ENCODE results near the gene CHST8.

Gene CHST8

DNA sequence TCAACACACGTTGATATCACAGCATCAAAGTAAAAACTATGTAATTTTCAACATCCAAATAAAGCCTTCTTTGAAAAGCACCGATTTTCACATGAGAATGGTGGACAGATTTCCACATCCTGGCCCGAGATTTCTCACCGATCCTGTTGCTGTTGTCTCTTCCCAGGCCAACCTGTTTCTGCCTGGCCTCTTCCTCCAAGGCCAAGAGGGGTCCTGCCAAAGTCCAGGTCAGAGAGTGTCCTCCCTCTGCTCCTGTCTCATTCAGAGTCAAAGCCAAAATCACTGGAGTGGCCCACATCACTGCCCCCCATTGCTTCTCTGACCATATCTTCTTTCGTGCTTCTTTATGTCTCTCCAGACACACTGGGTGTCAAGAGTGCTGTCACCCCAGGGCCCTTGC, 49.5 kb downstream of the CHST8 start:
- no peak overlapping the region for H3K27ac ChIP-seq
- H4K20me1 ChIP-seq, result 0 out of 22 replicates have a peak, but pooled peaks cover 0 to 4% (median 0%) of the 10 kb centered on the region in 11 experiments
- H3K4me1 ChIP-seq, result peaks cover 0 to 11% (median 8%) of the 10 kb centered on the region in 10 experiments; a peak in 15 of 20 replicates
- H3K9me3 ChIP-seq (replicated peaks in 1 of 11), result no peaks in the 10 kb centered on the region
- H3K4me2 ChIP-seq, result no peak overlapping the region
- no peak overlapping the region for H3K4me3 ChIP-seq
- no peaks in the 10 kb centered on the region for H3K36me3 ChIP-seq
- no peak overlapping the region for H3K9ac ChIP-seq
- no peak for TF ChIP-seq Cebpa-rat (IDR thresholded peaks at IDR 0.05)
- no peaks in the 10 kb centered on the region for H3K27me3 ChIP-seq

DNA sequence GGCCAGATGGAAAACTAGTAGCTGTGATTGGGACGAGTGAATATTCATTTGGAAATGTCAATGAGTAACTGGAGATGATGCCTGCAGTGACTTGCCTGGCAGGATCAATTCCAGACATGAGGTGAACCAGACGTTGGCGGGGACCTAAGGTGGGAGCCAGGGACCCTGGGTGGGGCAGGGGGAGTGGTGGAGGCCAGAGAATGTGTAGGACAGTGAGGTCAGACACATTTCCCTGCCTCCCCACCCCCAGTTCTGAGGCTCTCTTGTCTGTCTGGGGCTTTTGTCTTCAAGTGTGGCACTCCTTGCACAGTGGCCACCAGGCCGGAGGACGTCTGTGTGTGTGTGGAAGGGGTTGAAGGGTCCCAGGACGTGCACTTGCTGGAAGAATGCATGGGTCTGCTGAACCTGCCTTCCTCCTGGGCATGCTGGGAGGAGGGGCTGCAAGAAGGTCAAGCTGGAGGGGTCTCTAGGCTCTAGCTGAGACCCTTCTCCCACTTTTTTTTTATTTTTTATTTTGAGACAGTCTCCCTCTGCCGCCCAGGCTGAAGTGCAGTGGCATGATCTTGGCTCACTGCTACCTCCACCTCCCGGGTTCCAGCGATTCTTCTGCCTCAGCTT, 51.6 kb downstream of the CHST8 start:
- Histone ChIP-seq H3K27me3 (no peaks in the 10 kb centered on the region), H4K20me1 (peaks cover 0 to 5% (median 0%) of the 10 kb centered on the region in 11 experiments; a peak in 2 of 22 replicates), H3K36me3 (no peaks in the 10 kb centered on the region), H3K27ac (no peak overlapping the region), H3K9me3 (replicated peaks in 1 of 11) (no peaks in the 10 kb centered on the region), H3K9ac (no peak overlapping the region), H3K4me3 (no peak overlapping the region), H3K4me2 (no peak overlapping the region), H3K4me1 (peaks cover 0 to 11% (median 8%) of the 10 kb centered on the region in 10 experiments; a peak in 15 of 20 replicates)
- no peak for TF ChIP-seq Cebpa-rat (IDR thresholded peaks at IDR 0.05)

DNA sequence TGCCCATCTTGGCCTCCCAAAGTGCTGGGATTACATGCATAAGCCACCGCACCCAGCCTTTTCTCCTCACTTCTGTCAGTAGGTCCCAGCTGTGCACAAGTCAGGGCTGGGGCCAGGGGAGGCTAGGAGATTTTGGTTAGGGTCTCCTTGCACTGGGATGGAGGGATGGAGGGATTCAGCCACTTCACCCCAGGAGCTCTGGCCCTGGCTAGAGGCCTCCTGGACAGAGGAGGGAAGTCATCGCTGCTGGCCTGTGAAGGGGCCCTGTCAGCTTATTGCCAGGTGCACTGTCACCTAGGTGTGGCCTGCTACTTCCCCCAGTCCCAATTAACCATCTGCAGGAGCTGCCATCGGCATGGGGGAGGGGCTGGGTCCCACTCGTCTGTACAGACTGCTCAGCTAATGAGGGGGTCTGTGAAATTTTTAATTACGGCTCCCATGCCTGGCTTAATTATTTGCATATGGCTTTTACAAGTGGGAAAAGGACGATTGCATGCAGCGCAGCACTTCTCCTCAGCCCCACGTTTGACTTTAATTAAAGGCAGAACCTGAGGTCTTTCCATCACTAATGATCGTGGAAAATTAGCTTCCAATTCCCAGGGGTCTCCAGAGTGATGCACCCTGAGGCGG, 52.4 kb downstream of the CHST8 start:
- H3K27ac ChIP-seq, result no peak overlapping the region
- H3K9ac ChIP-seq, result no peak overlapping the region
- H3K4me2 ChIP-seq, result no peak overlapping the region
- peaks cover 0 to 9% (median 0%) of the 10 kb centered on the region in 11 experiments; a peak in 4 of 22 replicates for H4K20me1 ChIP-seq
- peaks cover 0 to 4% (median 0%) of the 10 kb centered on the region in 11 experiments; a peak in 1 of 22 replicates for H3K27me3 ChIP-seq
- no peak overlapping the region for H3K4me3 ChIP-seq
- peaks cover 0 to 11% (median 8%) of the 10 kb centered on the region in 10 experiments; a peak in 15 of 20 replicates for H3K4me1 ChIP-seq
- H3K9me3 ChIP-seq (replicated peaks in 1 of 11), result no peaks in the 10 kb centered on the region
- H3K36me3 ChIP-seq, result no peaks in the 10 kb centered on the region
- TF ChIP-seq Cebpa-rat (IDR thresholded peaks at IDR 0.05), result no peak

DNA sequence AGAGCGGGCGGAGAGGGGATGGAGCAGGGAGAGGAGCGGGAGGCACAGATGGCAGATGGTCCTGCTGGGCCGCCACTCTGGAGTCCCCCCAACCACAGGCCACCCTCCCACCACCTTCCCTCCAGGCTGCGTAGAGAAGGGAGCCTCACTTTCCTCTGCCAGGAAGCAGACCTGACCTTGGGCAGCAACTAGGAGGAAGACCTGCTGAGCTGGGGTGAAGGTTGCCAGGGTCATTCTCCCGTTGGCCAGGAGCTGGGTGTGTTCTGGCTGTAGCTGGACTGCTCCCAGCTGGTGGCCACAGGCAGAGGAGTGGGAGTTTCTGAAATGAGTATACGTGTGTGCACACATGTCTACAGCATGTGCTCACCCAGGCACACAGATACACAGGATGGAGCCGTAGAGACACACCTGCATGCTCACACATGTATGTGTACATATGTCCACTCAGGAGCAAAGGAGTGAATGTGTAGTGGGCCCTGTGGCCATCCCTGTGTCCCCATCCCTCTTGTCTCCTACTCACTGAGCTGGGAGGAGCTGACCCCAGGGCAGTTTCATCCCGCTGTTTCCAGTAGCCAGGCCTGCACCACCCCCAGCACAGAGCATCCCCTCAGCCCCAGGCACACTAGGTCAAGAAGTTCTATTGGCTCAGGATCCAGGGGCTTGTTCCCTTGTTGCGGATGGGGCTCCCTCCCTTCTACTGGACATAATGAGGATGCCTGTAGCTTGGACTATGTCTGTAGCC, 53.0 kb downstream of the CHST8 start:
- no peak for TF ChIP-seq Cebpa-rat (IDR thresholded peaks at IDR 0.05)
- Histone ChIP-seq H3K9me3 (replicated peaks in 1 of 11) (no peaks in the 10 kb centered on the region), H3K9ac (no peak overlapping the region), H3K36me3 (no peaks in the 10 kb centered on the region), H3K4me1 (peaks cover 0 to 11% (median 8%) of the 10 kb centered on the region in 10 experiments; a peak in 15 of 20 replicates), H3K4me3 (no peak overlapping the region), H3K27ac (no peak overlapping the region), H3K4me2 (peak overlapping the region in 5 of 11 experiments; percentile 23 to 42 (median 38); a peak in 10 of 22 replicates), H4K20me1 (peaks cover 0 to 15% (median 0%) of the 10 kb centered on the region in 11 experiments; a peak in 5 of 22 replicates), H3K27me3 (peaks cover 0 to 4% (median 0%) of the 10 kb centered on the region in 11 experiments; a peak in 1 of 22 replicates)

DNA sequence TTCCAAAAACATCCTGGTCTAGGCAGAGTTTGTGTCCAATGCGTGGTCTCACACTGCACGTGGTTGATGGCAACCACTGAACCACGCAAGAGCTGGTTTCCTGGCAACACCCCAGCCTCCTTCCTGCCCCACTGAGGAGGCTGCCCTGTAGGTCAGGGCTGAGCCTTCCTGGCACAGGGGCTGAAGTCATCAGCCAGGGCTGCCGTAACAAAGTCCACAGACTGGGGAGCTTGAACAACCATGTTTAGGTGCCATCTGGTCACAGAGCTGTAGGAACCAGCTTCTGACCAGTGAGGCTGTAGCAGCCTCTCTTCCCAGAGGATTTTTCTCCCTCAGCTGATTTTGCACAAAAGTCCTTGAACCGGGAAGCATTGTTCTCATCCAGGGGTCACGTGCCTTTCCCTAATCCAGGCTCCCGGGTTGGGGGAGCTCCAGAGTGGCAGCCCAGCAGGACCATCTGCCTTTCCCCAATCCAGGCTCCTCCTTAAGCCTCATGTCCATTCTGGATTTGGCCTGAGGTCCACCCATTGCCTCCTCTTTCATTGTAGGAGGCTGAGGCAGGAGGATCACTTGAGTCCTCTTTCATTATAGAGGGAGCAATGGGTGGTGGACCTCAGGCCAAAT, 53.9 kb downstream of the CHST8 start:
- Histone ChIP-seq H3K4me2 (peak overlapping the region in 10 of 11 experiments; percentile 23 to 55 (median 34); a peak in 17 of 22 replicates), H3K9me3 (replicated peaks in 1 of 11) (no peaks in the 10 kb centered on the region), H4K20me1 (peaks cover 0 to 15% (median 0%) of the 10 kb centered on the region in 11 experiments; a peak in 5 of 22 replicates), H3K4me3 (no peak overlapping the region), H3K27me3 (peaks cover 0 to 4% (median 0%) of the 10 kb centered on the region in 11 experiments; a peak in 1 of 22 replicates), H3K4me1 (peaks cover 0 to 11% (median 8%) of the 10 kb centered on the region in 10 experiments; a peak in 15 of 20 replicates), H3K9ac (no peak overlapping the region), H3K36me3 (no peaks in the 10 kb centered on the region), H3K27ac (no peak overlapping the region)
- TF ChIP-seq Cebpa-rat (IDR thresholded peaks at IDR 0.05), result no peak

DNA sequence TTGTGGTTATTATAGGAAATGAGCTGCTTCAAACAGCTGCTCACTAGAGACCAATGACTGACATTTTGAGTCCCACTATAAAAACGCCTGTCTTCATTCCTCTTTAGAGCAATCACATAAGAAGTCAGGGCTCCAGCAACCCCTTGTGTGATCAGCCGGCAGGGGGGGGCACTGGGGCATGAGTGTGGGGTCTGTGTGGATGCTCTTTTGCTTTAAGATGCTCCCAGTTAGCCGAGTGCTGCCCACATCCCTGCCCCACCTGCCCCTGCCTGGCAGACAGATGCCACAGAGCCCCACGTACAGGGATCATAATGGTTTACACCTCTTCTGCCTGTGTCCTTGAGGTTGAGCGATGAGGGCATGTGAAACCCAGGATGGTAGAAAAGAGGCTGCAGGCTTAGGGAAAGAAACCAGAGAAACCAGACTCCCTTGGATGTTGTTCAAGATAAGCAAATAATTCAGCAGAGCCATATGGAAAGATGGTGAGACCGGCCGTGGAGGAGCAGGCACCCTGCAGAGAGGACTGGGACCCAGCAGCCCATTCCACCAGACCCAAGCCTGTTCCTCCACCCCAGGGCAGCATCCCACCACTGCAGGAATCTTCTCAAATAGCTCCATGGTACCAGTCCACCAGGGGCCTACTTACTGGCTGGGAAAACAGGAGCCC, 55.4 kb downstream of the CHST8 start:
- H3K4me2 ChIP-seq, result no peak overlapping the region
- no peak overlapping the region for H3K27ac ChIP-seq
- H3K36me3 ChIP-seq, result no peaks in the 10 kb centered on the region
- H3K27me3 ChIP-seq, result peaks cover 0 to 4% (median 0%) of the 10 kb centered on the region in 11 experiments; a peak in 1 of 22 replicates
- H4K20me1 ChIP-seq, result peaks cover 0 to 15% (median 0%) of the 10 kb centered on the region in 11 experiments; a peak in 6 of 22 replicates
- H3K4me3 ChIP-seq, result no peak overlapping the region
- no peak overlapping the region for H3K9ac ChIP-seq
- H3K9me3 ChIP-seq (replicated peaks in 1 of 11), result no peaks in the 10 kb centered on the region
- H3K4me1 ChIP-seq, result peaks cover 0 to 11% (median 8%) of the 10 kb centered on the region in 10 experiments; a peak in 15 of 20 replicates
- TF ChIP-seq Cebpa-rat (IDR thresholded peaks at IDR 0.05), result no peak

DNA sequence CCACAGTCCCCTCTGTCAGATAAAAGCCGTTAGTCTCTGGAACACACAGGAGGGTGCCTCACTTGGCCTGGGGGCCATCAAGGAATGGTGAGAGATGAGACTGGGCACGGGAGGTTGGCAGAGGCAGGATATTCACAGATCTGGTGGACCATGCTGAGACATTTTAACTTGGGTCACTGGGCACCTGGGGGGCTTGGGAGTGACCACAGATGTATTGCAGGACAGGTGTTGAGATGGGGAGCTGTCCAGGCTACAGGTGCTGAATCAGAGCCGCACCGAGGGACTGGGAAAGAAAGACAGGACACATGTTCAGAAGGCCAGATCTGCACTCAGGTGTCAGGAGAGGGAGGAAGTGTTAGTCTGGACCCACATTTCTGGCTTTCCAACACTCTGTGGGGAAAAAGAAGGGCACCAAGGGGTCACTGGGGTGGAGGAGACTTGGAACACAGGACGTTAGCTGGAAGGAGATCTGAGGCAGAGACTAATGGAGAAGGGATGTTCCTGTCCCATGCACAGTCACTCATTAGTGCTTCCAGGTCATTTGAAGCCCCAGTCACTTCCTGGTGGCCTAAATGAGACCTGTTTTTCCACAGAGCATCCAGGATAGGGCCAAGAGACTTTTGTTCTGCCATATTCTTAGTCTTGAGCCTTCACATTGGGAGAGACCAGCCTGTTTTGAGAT, 56.1 kb downstream of the CHST8 start:
- peaks cover 0 to 4% (median 0%) of the 10 kb centered on the region in 11 experiments; a peak in 1 of 22 replicates for H3K27me3 ChIP-seq
- H3K9me3 ChIP-seq (replicated peaks in 1 of 11), result no peaks in the 10 kb centered on the region
- TF ChIP-seq Cebpa-rat (IDR thresholded peaks at IDR 0.05), result no peak
- H3K4me2 ChIP-seq, result no peak overlapping the region
- H4K20me1 ChIP-seq, result peaks cover 0 to 18% (median 0%) of the 10 kb centered on the region in 11 experiments; a peak in 7 of 22 replicates
- H3K36me3 ChIP-seq, result no peaks in the 10 kb centered on the region
- H3K27ac ChIP-seq, result no peak overlapping the region
- H3K9ac ChIP-seq, result no peak overlapping the region
- no peak overlapping the region for H3K4me3 ChIP-seq
- peaks cover 0 to 11% (median 8%) of the 10 kb centered on the region in 10 experiments; a peak in 15 of 20 replicates for H3K4me1 ChIP-seq

Measured in BLaER1 treated with 17β-estradiol and CSF1 and Interleukin-3, amounts not matched to agents 10 nM and 100 nM (cell line).